RWPE2 (cell line): Measurements from ENCODE around the gene MTCL3.

Experiments
- ATAC-seq: fragments of 200-7000 bp; cut with Tn5 transposase; 3 replicates; pipeline ENCODE4 v1.9.1; 2021; ENCODE audit warnings: low read depth
- DNase-seq: peaks from one replicate; pipeline ENCODE4 v3.0.0-alpha.2; 2020; ENCODE audit warnings: low spot score
- H3K27ac ChIP-seq: fragments of 450-650 bp; 2 replicates; pipeline ENCODE4 v1.5.1; 2017; ENCODE audit warnings: mild to moderate bottlenecking; ENCODE audit not compliant: poor library complexity, severe bottlenecking
- H3K27me3 ChIP-seq: fragments of 250-450 bp; sonication (Bioruptor Pico); 2 replicates; pipeline ENCODE4 v1.5.1; 2021; ENCODE audit warnings: mild to moderate bottlenecking, moderate library complexity; ENCODE audit not compliant: insufficient read depth, poor library complexity, severe bottlenecking
- H3K36me3 ChIP-seq: fragments of 250-450 bp; sonication (Bioruptor Pico); 2 replicates; pipeline ENCODE4 v1.5.1; 2020; ENCODE audit warnings: low read depth, mild to moderate bottlenecking, moderate library complexity
- H3K4me1 ChIP-seq: fragments of 250-450 bp; sonication (Bioruptor Pico); 2 replicates; pipeline ENCODE4 v1.5.1; 2021; ENCODE audit warnings: mild to moderate bottlenecking, moderate library complexity; ENCODE audit not compliant: insufficient read depth, poor library complexity, severe bottlenecking
- H3K4me3 ChIP-seq: fragments of 250-450 bp; sonication (Bioruptor Pico); 2 replicates; pipeline ENCODE4 v1.5.1; 2021; ENCODE audit warnings: mild to moderate bottlenecking, moderate library complexity; ENCODE audit not compliant: severe bottlenecking
- H3K9me3 ChIP-seq: fragments of 250-450 bp; sonication (Bioruptor Pico); 2 replicates; pipeline ENCODE4 v1.5.1; 2021; ENCODE audit warnings: mild to moderate bottlenecking, moderate library complexity; ENCODE audit not compliant: severe bottlenecking
- TF ChIP-seq, protein P1 (sequence below): fragments of 450-650 bp; IDR thresholded peaks from one replicate; pipeline ENCODE4 v1.5.1; 2017; ENCODE audit warnings: mild to moderate bottlenecking, moderate library complexity; ENCODE audit not compliant: poor library complexity, severe bottlenecking

The MTCL3 gene

DNA sequence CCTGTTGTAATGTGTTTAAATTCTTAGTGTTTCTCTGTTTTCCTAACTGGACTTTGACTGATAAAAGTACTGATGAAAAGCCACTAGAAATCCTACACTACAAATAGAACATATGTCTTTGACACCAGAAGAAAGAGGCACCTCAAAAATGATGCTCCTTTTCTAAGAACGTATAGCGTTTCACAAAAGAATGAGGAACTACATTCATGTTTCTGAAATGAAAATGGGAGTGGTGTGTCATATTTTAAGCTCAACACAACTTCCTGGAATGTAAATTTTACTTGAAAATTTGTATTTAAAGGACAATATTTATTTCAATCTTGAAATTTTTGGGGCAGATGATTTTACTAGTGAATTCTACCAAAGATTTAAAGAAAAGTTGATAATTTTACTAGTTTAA is 95.2 kb downstream of the MTCL3 start:
- no peaks in the 10 kb centered on the region for H3K27me3 ChIP-seq
- peaks cover 7% of the 10 kb centered on the region for H3K4me1 ChIP-seq
- DNase-seq = no peak
- no peak for ATAC-seq
- TF ChIP-seq, protein P1, sequence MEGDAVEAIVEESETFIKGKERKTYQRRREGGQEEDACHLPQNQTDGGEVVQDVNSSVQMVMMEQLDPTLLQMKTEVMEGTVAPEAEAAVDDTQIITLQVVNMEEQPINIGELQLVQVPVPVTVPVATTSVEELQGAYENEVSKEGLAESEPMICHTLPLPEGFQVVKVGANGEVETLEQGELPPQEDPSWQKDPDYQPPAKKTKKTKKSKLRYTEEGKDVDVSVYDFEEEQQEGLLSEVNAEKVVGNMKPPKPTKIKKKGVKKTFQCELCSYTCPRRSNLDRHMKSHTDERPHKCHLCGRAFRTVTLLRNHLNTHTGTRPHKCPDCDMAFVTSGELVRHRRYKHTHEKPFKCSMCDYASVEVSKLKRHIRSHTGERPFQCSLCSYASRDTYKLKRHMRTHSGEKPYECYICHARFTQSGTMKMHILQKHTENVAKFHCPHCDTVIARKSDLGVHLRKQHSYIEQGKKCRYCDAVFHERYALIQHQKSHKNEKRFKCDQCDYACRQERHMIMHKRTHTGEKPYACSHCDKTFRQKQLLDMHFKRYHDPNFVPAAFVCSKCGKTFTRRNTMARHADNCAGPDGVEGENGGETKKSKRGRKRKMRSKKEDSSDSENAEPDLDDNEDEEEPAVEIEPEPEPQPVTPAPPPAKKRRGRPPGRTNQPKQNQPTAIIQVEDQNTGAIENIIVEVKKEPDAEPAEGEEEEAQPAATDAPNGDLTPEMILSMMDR = no peak
- no peaks in the 10 kb centered on the region for H3K9me3 ChIP-seq
- no peak overlapping the region for H3K4me3 ChIP-seq
- no peaks in the 10 kb centered on the region for H3K36me3 ChIP-seq
- H3K27ac ChIP-seq = no peak overlapping the region
